Naive thymus-derived CD4-positive, alpha-beta T cell (primary cell): Measurements from ENCODE around the gene TUBGCP4. TPM values are rescaled to one million over a fixed set of nuclear protein-coding genes. Genes with fewer than 3 reads are reported as not detected.

ENCODE experiments used
- ATAC-seq: fragments of 150-1000 bp; cut with Tn5 transposase; 2 replicates; pipeline ENCODE4 v1.10.0; 2021; ENCODE audit warnings: mild to moderate bottlenecking, moderate library complexity
- CTCF ChIA-PET: fragments of 350-600 bp; sonication (Branson Sonifier 250); formaldehyde crosslinking; loops from one replicate; lab custom pipeline; 2021; ENCODE audit warnings: antibody characterized with exemption; lab: Charles Lee
- POLR2A ChIA-PET: fragments of 350-600 bp; sonication (Branson Sonifier 250); formaldehyde crosslinking; loops from one replicate; lab custom pipeline; 2021; ENCODE audit warnings: antibody characterized with exemption, inconsistent platforms; lab: Charles Lee
- DNase-seq, 9 donors: peaks; one replicate each; pipeline versions ENCODE4 v3.0.0 to v3.0.0-alpha.2; 2020 to 2022; ENCODE audit warnings: mixed read lengths in 1 of 9
- H3K27ac ChIP-seq: one replicate; pipeline ENCODE4 v1.7.0; 2013; ENCODE audit warnings: mild to moderate bottlenecking, low read depth, low read length, moderate library complexity
- H3K27me3 ChIP-seq, 2 donors: one replicate each; pipeline ENCODE4 v1.7.0; 2013; ENCODE audit warnings: low read length in 2 of 2, mild to moderate bottlenecking in 2 of 2, moderate library complexity in 2 of 2; ENCODE audit not compliant: control insufficient read depth in 2 of 2, insufficient read depth in 2 of 2
- H3K36me3 ChIP-seq, 3 experiments: 1 replicate in 2 of 3; 2 replicates in 1 of 3; pipeline ENCODE4 v1.7.0; 2013; ENCODE audit warnings: low read length in 3 of 3, mild to moderate bottlenecking in 3 of 3, moderate library complexity in 1 of 3; ENCODE audit not compliant: insufficient read depth in 3 of 3, control insufficient read depth in 2 of 3
- H3K4me1 ChIP-seq, 2 donors: one replicate each; pipeline ENCODE4 v1.7.0; 2013; ENCODE audit warnings: low read length in 2 of 2, mild to moderate bottlenecking in 2 of 2, moderate library complexity in 1 of 2; ENCODE audit not compliant: control insufficient read depth in 2 of 2, insufficient read depth in 2 of 2
- H3K4me3 ChIP-seq: 2 replicates; pipeline ENCODE4 v1.7.0; 2013; ENCODE audit warnings: mild to moderate bottlenecking, low read length
- H3K9me3 ChIP-seq, 3 experiments: 1 replicate in 2 of 3; 2 replicates in 1 of 3; pipeline ENCODE4 v1.7.0; 2013; ENCODE audit warnings: low read length in 3 of 3; ENCODE audit not compliant: control insufficient read depth in 2 of 3
- H3K27ac Mint-ChIP-seq, 9 donors: one replicate each; pipeline ENCODE4 v1.8.0; 2020 to 2022; ENCODE audit warnings: mixed read lengths in 9 of 9, mild to moderate bottlenecking in 8 of 9, moderate library complexity in 5 of 9, inconsistent platforms in 2 of 9
- H3K27me3 Mint-ChIP-seq, 5 donors: one replicate each; pipeline ENCODE4 v1.8.0; 2021 to 2022; ENCODE audit warnings: mixed read lengths in 5 of 5, mild to moderate bottlenecking in 1 of 5
- H3K36me3 Mint-ChIP-seq, 5 donors: one replicate each; pipeline ENCODE4 v1.8.0; 2020 to 2022; ENCODE audit warnings: mixed read lengths in 5 of 5, mild to moderate bottlenecking in 3 of 5, inconsistent platforms in 1 of 5
- H3K4me1 Mint-ChIP-seq, 7 donors: one replicate each; pipeline ENCODE4 v1.8.0; 2020 to 2022; ENCODE audit warnings: mixed read lengths in 7 of 7, mild to moderate bottlenecking in 3 of 7, inconsistent platforms in 1 of 7
- H3K4me3 Mint-ChIP-seq, 10 donors: one replicate each; pipeline ENCODE4 v1.8.0; 2020 to 2022; ENCODE audit warnings: mild to moderate bottlenecking in 10 of 10, mixed read lengths in 10 of 10, moderate library complexity in 6 of 10, inconsistent platforms in 2 of 10
- H3K9me3 Mint-ChIP-seq, 11 donors: one replicate each; pipeline ENCODE4 v1.8.0; 2020 to 2022; ENCODE audit warnings: mixed read lengths in 11 of 11, mild to moderate bottlenecking in 4 of 11, inconsistent platforms in 1 of 11, moderate library complexity in 1 of 11
- intact Hi-C, 2 donors: fragments of 100-400 bp; cut with micrococcal nuclease; formaldehyde crosslinking; loops; one replicate each; pipeline ENCODE4 v1.15.1; 2023
- polyA plus RNA-seq, 2 donors: library from polyadenylated mRNA; unstranded; fragments of 300-500 nt; fragmentation: Illumina TruSeq; gene quantifications; one replicate each; pipeline ENCODE4 v1.2.3, GENCODE V29; 2021
- total RNA-seq, 6 experiments: library from RNA in 5 of 6; stranded (reverse) in 5 of 6; gene quantifications; 1 replicate in 5 of 6; 2 replicates in 1 of 6; pipeline ENCODE4 v1.2.3 and lab custom pipeline; 2021 to 2026

Gene TUBGCP4
- total and polyA plus RNA-seq, 7 experiments from 2014 or later: 7.7 to 34.7 (median 15.0) TPM

DNA sequence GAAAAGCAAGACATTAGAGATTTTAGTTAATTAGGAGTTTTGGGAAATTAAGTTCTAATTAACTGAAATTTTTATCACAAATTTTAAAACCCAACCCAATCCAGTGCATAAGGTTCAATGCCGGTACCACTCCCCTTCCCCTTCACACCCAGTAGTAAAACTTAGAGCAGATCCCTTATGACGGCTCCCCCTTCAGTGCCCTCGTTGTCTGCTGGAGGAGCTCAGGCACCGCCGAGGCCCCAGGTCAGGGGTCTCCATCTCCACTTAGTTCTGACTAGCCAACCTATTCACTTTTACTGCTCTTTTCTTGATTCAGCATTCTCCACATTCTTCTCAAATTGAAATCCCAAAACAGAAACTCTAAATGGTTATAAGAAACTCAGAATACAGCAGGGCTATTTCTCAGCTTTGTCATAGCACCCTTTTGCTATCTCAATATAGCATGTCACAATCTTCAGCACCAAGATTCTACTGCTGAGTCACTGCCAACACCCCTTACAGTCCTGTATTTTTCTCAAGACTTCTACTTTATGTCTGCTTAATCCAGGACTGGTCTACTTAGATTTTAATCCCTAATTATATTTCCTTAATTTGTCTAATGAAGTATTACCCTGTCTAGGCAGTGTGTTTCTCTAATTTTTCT lies 39.8 kb downstream of the TUBGCP4 start:
- H3K9me3 Mint-ChIP-seq: no peaks in the 10 kb centered on the region
- H3K9me3 ChIP-seq: no peaks in the 10 kb centered on the region
- H3K4me3 Mint-ChIP-seq: no peak overlapping the region
- H3K4me1 Mint-ChIP-seq: peaks cover 0 to 13% (median 0%) of the 10 kb centered on the region in 7 donors
- no peak for DNase-seq
- peaks cover 33 to 64% (median 36%) of the 10 kb centered on the region in 5 donors for H3K36me3 Mint-ChIP-seq
- H3K27ac Mint-ChIP-seq: peak overlapping the region in 7 of 9 donors; percentile 5 to 73 (median 39)
- H3K27me3 ChIP-seq: no peaks in the 10 kb centered on the region
- intact Hi-C loops: no loop called here
- H3K4me3 ChIP-seq: no peak overlapping the region
- ChIA-PET CTCF (no interaction called here), POLR2A (interaction anchor here (0.6 kb wide), 1 partner anchor 38 kb away, joined by 4 read pairs; no protein-coding TSS in a partner anchor)
- H3K27me3 Mint-ChIP-seq: no peaks in the 10 kb centered on the region
- no peak for ATAC-seq
- H3K36me3 ChIP-seq: peaks cover 8 to 73% (median 14%) of the 10 kb centered on the region in 3 experiments
- no peaks in the 10 kb centered on the region for H3K4me1 ChIP-seq
- no peak overlapping the region for H3K27ac ChIP-seq

DNA sequence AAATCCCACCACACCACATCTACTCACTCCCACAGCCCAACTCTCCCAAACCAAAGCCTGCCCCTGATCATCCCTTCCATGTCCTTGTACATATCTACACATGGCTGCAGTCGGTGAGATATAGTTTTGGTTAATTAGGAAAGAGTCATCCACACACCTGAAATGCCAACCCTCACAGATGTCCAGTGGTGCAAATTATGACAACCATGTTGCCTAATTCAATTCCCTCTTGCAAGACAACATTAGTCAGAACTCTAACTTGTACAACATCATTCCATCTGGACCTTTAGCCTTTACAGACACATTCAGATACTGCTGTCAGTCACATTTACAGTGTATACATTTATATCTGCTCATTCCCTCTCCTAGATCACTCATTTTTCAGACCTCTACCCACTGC lies 41.2 kb downstream of the TUBGCP4 start:
- Mint-ChIP-seq H3K27me3 (no peaks in the 10 kb centered on the region), H3K4me3 (no peak overlapping the region), H3K9me3 (no peaks in the 10 kb centered on the region), H3K36me3 (peaks cover 30 to 59% (median 36%) of the 10 kb centered on the region in 5 donors), H3K27ac (peak overlapping the region in 7 of 9 donors; percentile 10 to 78 (median 47)), H3K4me1 (peaks cover 0 to 13% (median 0%) of the 10 kb centered on the region in 7 donors)
- no peak overlapping the region for H3K27ac ChIP-seq
- CTCF ChIA-PET: no interaction called here
- no peaks in the 10 kb centered on the region for H3K27me3 ChIP-seq
- H3K4me3 ChIP-seq: no peak overlapping the region
- H3K4me1 ChIP-seq: no peaks in the 10 kb centered on the region
- DNase-seq (no peak), ATAC-seq (no peak)
- POLR2A ChIA-PET: interaction anchor here (0.6 kb wide), 1 partner anchor 17 kb away, joined by 3 read pairs; no protein-coding TSS in a partner anchor
- intact Hi-C loops: no loop called here
- no peaks in the 10 kb centered on the region for H3K9me3 ChIP-seq
- peaks cover 13 to 67% (median 14%) of the 10 kb centered on the region in 3 experiments for H3K36me3 ChIP-seq

DNA sequence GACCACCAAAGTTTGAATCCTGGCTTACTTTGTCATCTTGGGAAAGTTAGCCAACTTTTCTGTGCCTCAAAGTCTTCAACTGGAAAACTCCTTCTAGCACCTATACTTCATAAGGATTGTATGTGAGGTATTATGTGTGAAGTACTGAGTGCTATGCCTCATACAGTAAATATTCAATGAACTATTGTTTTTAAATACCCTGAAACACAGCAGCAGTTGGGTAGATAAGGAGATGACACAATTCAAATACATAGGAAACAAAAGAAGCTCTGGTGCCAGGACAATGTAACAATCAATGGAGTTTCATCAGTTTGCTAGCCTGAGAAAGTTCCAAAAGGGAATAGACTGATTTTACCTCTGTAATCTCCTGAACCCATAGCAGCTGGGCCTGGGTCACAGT lies 43.3 kb downstream of the TUBGCP4 start:
- DNase-seq (no peak), ATAC-seq (no peak)
- no peaks in the 10 kb centered on the region for H3K4me1 ChIP-seq
- H3K4me1 Mint-ChIP-seq: peaks cover 0 to 13% (median 0%) of the 10 kb centered on the region in 7 donors
- peaks cover 10 to 50% (median 13%) of the 10 kb centered on the region in 3 experiments for H3K36me3 ChIP-seq
- POLR2A ChIA-PET: no interaction called here
- H3K27me3 Mint-ChIP-seq: no peaks in the 10 kb centered on the region
- no peak overlapping the region for H3K4me3 Mint-ChIP-seq
- peak overlapping the region in 2 of 9 donors; percentile 13 to 34 for H3K27ac Mint-ChIP-seq
- H3K4me3 ChIP-seq: no peak overlapping the region
- intact Hi-C loops: no loop called here
- CTCF ChIA-PET: no interaction called here
- H3K9me3 ChIP-seq: no peaks in the 10 kb centered on the region
- H3K27ac ChIP-seq: no peak overlapping the region
- H3K9me3 Mint-ChIP-seq: no peaks in the 10 kb centered on the region
- H3K27me3 ChIP-seq: no peaks in the 10 kb centered on the region
- peaks cover 17 to 51% (median 28%) of the 10 kb centered on the region in 5 donors for H3K36me3 Mint-ChIP-seq

DNA sequence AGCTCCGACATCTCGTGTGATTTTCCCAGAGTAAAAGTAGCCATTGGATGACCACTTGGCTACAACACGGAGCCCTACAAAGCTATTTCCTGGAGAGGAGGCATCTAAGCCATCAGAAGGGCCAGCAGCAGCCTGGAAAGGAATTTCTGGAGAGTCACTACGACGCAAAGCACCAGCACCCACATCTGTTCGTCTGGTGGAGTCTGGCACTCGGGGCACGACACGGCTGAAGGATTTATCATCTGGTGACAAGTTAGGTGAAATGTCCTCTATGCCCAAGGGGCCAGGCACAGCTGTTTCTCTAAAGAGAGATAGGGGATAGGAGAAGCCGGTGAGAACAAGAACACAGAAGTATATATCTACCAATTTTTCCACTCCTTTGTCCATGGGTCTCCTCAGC lies 49.5 kb downstream of the TUBGCP4 start:
- intact Hi-C loops: no loop called here
- CTCF ChIA-PET: no interaction called here
- H3K4me3 Mint-ChIP-seq: no peak overlapping the region

GRCh38 chr15:43420876-43421275 lies 50.0 kb downstream of the TUBGCP4 start:
- no peak for ATAC-seq
- intact Hi-C loops: no loop called here
- Mint-ChIP-seq H3K9me3 (peaks cover 0 to 1% (median 0%) of the 10 kb centered on the region in 11 donors), H3K4me3 (no peak overlapping the region), H3K4me1 (peaks cover 0 to 15% (median 8%) of the 10 kb centered on the region in 7 donors), H3K36me3 (peaks cover 13 to 56% (median 31%) of the 10 kb centered on the region in 5 donors), H3K27me3 (no peaks in the 10 kb centered on the region), H3K27ac (peak overlapping the region in 6 of 9 donors; percentile 30 to 74 (median 46))
- H3K27me3 ChIP-seq: no peaks in the 10 kb centered on the region
- no peaks in the 10 kb centered on the region for H3K9me3 ChIP-seq
- H3K4me1 ChIP-seq: no peaks in the 10 kb centered on the region
- ChIA-PET CTCF (no interaction called here), POLR2A (no interaction called here)
- no peak for DNase-seq
- no peak overlapping the region for H3K27ac ChIP-seq
- no peak overlapping the region for H3K4me3 ChIP-seq
- H3K36me3 ChIP-seq: peaks cover 5 to 64% (median 6%) of the 10 kb centered on the region in 3 experiments

More for the DNA sequence above, 49.5 kb downstream of the TUBGCP4 start:
- no peak for DNase-seq
- Mint-ChIP-seq H3K27me3 (no peaks in the 10 kb centered on the region), H3K9me3 (peaks cover 0 to 1% (median 0%) of the 10 kb centered on the region in 11 donors), H3K36me3 (peaks cover 13 to 60% (median 31%) of the 10 kb centered on the region in 5 donors), H3K4me1 (peaks cover 0 to 15% (median 8%) of the 10 kb centered on the region in 7 donors), H3K27ac (peak overlapping the region in 1 of 9 donors; percentile 60)
- Histone ChIP-seq H3K9me3 (no peaks in the 10 kb centered on the region), H3K27ac (no peak overlapping the region), H3K4me3 (no peak overlapping the region), H3K27me3 (no peaks in the 10 kb centered on the region), H3K4me1 (no peaks in the 10 kb centered on the region), H3K36me3 (peaks cover 5 to 68% (median 6%) of the 10 kb centered on the region in 3 experiments)
- ATAC-seq: no peak
- POLR2A ChIA-PET: no interaction called here

DNA sequence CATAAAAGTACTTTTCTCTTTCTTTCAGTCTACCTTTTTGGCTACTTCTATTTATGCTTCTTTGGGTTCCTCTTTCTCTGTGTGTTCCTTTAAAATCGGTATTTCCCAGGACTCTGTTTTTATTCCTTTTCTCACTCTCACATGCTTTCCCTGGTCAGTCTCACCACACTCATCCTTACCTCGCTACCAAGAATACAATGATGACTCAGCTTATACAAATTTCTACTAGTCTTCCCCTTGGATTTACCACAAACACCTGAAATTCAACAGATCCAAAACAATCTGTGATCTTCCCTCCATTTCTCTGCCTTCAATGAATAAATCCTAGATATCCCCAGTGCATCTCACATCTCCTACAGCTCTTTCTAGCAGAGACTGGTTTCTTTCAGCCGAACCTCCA lies 52.9 kb downstream of the TUBGCP4 start:
- no peak overlapping the region for H3K4me3 ChIP-seq
- no peaks in the 10 kb centered on the region for H3K4me1 ChIP-seq
- H3K27ac ChIP-seq: no peak overlapping the region
- ATAC-seq (no peak), DNase-seq (no peak)
- no peaks in the 10 kb centered on the region for H3K27me3 ChIP-seq
- CTCF ChIA-PET: no interaction called here
- peaks cover 0 to 1% (median 0%) of the 10 kb centered on the region in 11 donors for H3K9me3 Mint-ChIP-seq
- H3K4me1 Mint-ChIP-seq: peaks cover 0 to 15% (median 8%) of the 10 kb centered on the region in 7 donors
- peaks cover 16 to 59% (median 39%) of the 10 kb centered on the region in 5 donors for H3K36me3 Mint-ChIP-seq
- H3K9me3 ChIP-seq: no peaks in the 10 kb centered on the region
- peak overlapping the region in 1 of 9 donors; percentile 71 for H3K27ac Mint-ChIP-seq
- POLR2A ChIA-PET: no interaction called here
- no peak overlapping the region for H3K4me3 Mint-ChIP-seq
- intact Hi-C loops: no loop called here
- no peaks in the 10 kb centered on the region for H3K27me3 Mint-ChIP-seq
- H3K36me3 ChIP-seq: peaks cover 0 to 75% (median 6%) of the 10 kb centered on the region in 3 experiments
